Measurements from ENCODE around the gene FCHSD1.

GRCh38 chr5:141605523-141606277, 45.5 kb downstream of the FCHSD1 start:
- TF ChIP-seq CTCF (IDR thresholded peaks at IDR 0.05), result no peak
- no peak for TF ChIP-seq POLR2A (IDR thresholded peaks at IDR 0.05)
